Natural killer cell (primary cell): ENCODE data around the gene CLEC16A. TPM values are rescaled to one million over a fixed set of nuclear protein-coding genes. Genes with fewer than 3 reads are reported as not detected.
A peak's percentile ranks its signal among the peaks of the same experiment; 100 is the strongest.

Experiments
- ATAC-seq, 3 donors: fragments of 150-1000 bp in 2 of 3; fragments of 200-7000 bp in 1 of 3; cut with Tn5 transposase; 1 replicate in 1 of 3; 2 replicates in 2 of 3; pipeline ENCODE4 v1.10.0; 2021; ENCODE audit warnings: mild to moderate bottlenecking in 2 of 3, moderate library complexity in 2 of 3
- DNase-seq, 2 donors: peaks; one replicate each; pipeline versions ENCODE4 v3.0.0 to v3.0.0-alpha.2; 2013 to 2021; ENCODE audit warnings: mixed read lengths in 1 of 2
- H3K27ac ChIP-seq: one replicate; pipeline ENCODE4 v1.5.1; 2013; ENCODE audit warnings: mild to moderate bottlenecking, low read length
- H3K27me3 ChIP-seq: one replicate; pipeline ENCODE4 v1.6.1; 2013; ENCODE audit warnings: low read length; ENCODE audit not compliant: control insufficient read depth, insufficient read depth
- H3K36me3 ChIP-seq: one replicate; pipeline ENCODE4 v1.6.1; 2013; ENCODE audit warnings: low read length; ENCODE audit not compliant: control insufficient read depth, insufficient read depth
- H3K4me1 ChIP-seq: one replicate; pipeline ENCODE4 v1.6.1; 2013; ENCODE audit warnings: low read length; ENCODE audit not compliant: control insufficient read depth, insufficient read depth
- H3K4me3 ChIP-seq: one replicate; pipeline ENCODE4 v1.5.1; 2013; ENCODE audit warnings: low read length
- H3K9me3 ChIP-seq: one replicate; pipeline ENCODE4 v1.6.1; 2013; ENCODE audit warnings: low read length; ENCODE audit not compliant: control insufficient read depth, insufficient read depth
- H3K27ac Mint-ChIP-seq, 2 donors: one replicate each; pipeline ENCODE4 v1.8.0; 2022; ENCODE audit warnings: mild to moderate bottlenecking in 2 of 2, mixed read lengths in 2 of 2, moderate library complexity in 1 of 2
- H3K27me3 Mint-ChIP-seq, 2 donors: one replicate each; pipeline ENCODE4 v1.8.0; 2022; ENCODE audit warnings: low read depth in 2 of 2, mixed read lengths in 2 of 2
- H3K36me3 Mint-ChIP-seq: one replicate; pipeline ENCODE4 v1.8.0; 2022; ENCODE audit warnings: mixed read lengths
- H3K4me1 Mint-ChIP-seq, 2 donors: one replicate each; pipeline ENCODE4 v1.8.0; 2022; ENCODE audit warnings: mixed read lengths in 2 of 2
- H3K4me3 Mint-ChIP-seq: one replicate; pipeline ENCODE4 v1.8.0; 2022; ENCODE audit warnings: mild to moderate bottlenecking, moderate library complexity, mixed read lengths
- H3K9me3 Mint-ChIP-seq, 2 donors: one replicate each; pipeline ENCODE4 v1.8.0; 2022; ENCODE audit warnings: mixed read lengths in 2 of 2
- WGBS: methylation state at CpG from one replicate; pipeline ENCODE4 v1.1.7; 2013; ENCODE audit warnings: missing lambda C conversion rate; ENCODE audit not compliant: insufficient coverage; 5-methylcytosine and 5-hydroxymethylcytosine counted together
- intact Hi-C: fragments of 100-400 bp; cut with micrococcal nuclease; formaldehyde crosslinking; loops from one replicate; pipeline ENCODE4 v1.14.2; 2022
- total RNA-seq, 4 donors: library from RNA; stranded (reverse); fragments of 120-200 nt in 1 of 4; gene quantifications; one replicate each; pipeline versions ENCODE4 v1.2.3 to v1.2.4, GENCODE V29; 2013 to 2022
- TF ChIP-seq, protein P1 (sequence below): fragments of 200-600 bp; IDR thresholded peaks from one replicate; pipeline ENCODE4 v1.8.0; 2022; ENCODE audit warnings: antibody characterized with exemption

The CLEC16A gene
- total RNA-seq, 3 donors from 2014 or later (not counting 1 experiment from before 2014, with no cell fraction given) = 35.9 to 50.5 (median 37.4) TPM

DNA sequence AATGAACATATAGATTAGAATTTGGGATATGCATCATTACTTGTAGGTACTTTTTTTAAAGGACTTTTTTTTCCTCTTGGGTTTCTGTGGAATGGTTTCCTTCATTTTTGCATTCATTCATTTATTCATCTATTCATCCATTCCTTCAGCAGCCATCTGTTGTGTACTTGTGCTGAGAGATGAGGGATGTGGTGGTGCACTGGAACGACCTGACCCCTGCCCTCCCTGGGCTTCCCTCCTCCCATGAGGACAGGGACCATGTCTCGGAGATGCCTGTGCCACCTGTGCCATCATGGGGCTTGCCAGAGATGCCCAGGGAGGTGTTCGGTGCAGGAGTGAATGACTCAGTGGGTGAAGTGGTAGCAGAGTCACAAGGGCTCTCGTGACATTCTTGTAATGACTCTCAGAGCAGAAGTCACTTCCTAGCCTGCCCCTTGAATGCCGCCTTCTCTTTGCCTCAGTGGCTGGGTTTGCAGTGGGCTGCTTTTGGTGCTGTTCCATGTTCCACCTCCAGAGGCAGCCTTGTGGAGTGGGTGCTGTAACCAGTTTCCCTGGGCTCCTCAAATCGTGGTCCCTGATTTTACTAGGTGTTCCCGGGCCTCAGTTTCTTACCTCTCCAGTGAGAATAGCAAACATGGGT lies 43.9 kb downstream of the CLEC16A start:
- intact Hi-C loops = no loop called here
- H3K9me3 Mint-ChIP-seq = no peaks in the 10 kb centered on the region
- no peak overlapping the region for H3K27ac ChIP-seq
- no peaks in the 10 kb centered on the region for H3K36me3 Mint-ChIP-seq
- peaks cover 11 to 27% of the 10 kb centered on the region in 2 donors for H3K4me1 Mint-ChIP-seq
- H3K4me1 ChIP-seq = peaks cover 10% of the 10 kb centered on the region
- peak in 1 of 3 donors; percentile 28 for ATAC-seq
- H3K9me3 ChIP-seq = no peaks in the 10 kb centered on the region
- peak in 1 of 2 donors; percentile 45 for DNase-seq
- peak overlapping the region in 1 of 2 donors; percentile 21 for H3K27ac Mint-ChIP-seq
- H3K27me3 ChIP-seq = no peaks in the 10 kb centered on the region
- TF ChIP-seq, protein P1, sequence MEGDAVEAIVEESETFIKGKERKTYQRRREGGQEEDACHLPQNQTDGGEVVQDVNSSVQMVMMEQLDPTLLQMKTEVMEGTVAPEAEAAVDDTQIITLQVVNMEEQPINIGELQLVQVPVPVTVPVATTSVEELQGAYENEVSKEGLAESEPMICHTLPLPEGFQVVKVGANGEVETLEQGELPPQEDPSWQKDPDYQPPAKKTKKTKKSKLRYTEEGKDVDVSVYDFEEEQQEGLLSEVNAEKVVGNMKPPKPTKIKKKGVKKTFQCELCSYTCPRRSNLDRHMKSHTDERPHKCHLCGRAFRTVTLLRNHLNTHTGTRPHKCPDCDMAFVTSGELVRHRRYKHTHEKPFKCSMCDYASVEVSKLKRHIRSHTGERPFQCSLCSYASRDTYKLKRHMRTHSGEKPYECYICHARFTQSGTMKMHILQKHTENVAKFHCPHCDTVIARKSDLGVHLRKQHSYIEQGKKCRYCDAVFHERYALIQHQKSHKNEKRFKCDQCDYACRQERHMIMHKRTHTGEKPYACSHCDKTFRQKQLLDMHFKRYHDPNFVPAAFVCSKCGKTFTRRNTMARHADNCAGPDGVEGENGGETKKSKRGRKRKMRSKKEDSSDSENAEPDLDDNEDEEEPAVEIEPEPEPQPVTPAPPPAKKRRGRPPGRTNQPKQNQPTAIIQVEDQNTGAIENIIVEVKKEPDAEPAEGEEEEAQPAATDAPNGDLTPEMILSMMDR = no peak
- H3K4me3 Mint-ChIP-seq = no peak overlapping the region
- H3K4me3 ChIP-seq = no peak overlapping the region
- no peaks in the 10 kb centered on the region for H3K27me3 Mint-ChIP-seq
- peaks cover 14% of the 10 kb centered on the region for H3K36me3 ChIP-seq
- 64% methylated on average over 7 of the region's 7 CpGs for WGBS

DNA sequence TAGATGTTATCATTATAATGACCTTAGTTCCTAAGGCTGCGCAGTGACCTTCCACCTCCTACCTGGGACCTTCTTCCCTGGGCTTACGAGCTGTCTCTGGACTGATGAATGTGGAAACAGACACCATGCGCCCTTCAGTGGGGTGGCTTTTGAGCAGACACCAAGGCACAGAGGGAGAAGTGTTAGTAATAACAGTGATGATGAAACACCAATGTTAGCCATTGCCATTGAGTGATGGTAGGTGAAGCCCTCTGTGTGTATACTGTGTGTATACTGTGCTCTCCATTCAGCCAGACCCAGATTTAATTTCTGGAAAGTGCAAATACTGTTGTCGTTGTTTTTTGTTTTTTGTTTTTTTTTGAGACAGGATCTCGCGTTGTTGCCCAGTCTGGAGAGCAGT lies 44.5 kb downstream of the CLEC16A start:
- no peak overlapping the region for H3K4me3 ChIP-seq
- intact Hi-C loops = no loop called here
- no peak for DNase-seq
- no peaks in the 10 kb centered on the region for H3K9me3 ChIP-seq
- ATAC-seq = no peak
- Mint-ChIP-seq H3K4me1 (peaks cover 11 to 27% of the 10 kb centered on the region in 2 donors), H3K4me3 (no peak overlapping the region), H3K27ac (no peak overlapping the region), H3K27me3 (no peaks in the 10 kb centered on the region), H3K36me3 (no peaks in the 10 kb centered on the region), H3K9me3 (no peaks in the 10 kb centered on the region)
- H3K27ac ChIP-seq = no peak overlapping the region
- 95% methylated on average over 6 of the region's 6 CpGs for WGBS
- peaks cover 10% of the 10 kb centered on the region for H3K4me1 ChIP-seq
- no peaks in the 10 kb centered on the region for H3K27me3 ChIP-seq
- TF ChIP-seq, protein P1 = no peak
- H3K36me3 ChIP-seq = peaks cover 13% of the 10 kb centered on the region

DNA sequence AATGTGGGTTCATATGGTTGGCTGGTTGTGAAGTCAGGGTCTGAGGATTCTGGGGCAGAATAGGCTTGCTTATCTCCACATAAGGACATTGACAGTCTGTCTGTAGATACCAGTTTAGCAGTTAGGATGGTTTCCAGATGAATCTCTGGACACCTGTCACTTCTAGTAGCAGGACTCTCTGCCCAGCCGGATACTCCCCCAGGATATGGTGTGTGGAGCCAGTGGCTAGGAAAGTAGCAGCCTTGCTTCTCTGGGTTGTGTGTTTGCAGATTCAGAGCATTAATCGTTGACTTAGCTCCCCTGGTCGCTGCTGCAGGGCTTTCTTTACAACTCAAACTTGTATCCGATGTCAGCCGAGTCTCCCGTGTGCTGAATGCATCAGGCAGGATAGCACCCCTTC lies 45.2 kb downstream of the CLEC16A start:
- TF ChIP-seq, protein P1 = no peak
- 97% methylated on average over 6 of the region's 6 CpGs for WGBS
- Mint-ChIP-seq H3K4me1 (peaks cover 13 to 27% of the 10 kb centered on the region in 2 donors), H3K36me3 (no peaks in the 10 kb centered on the region), H3K9me3 (no peaks in the 10 kb centered on the region), H3K27me3 (no peaks in the 10 kb centered on the region), H3K27ac (no peak overlapping the region), H3K4me3 (no peak overlapping the region)
- Histone ChIP-seq H3K36me3 (peaks cover 18% of the 10 kb centered on the region), H3K4me1 (peaks cover 10% of the 10 kb centered on the region), H3K27me3 (no peaks in the 10 kb centered on the region), H3K27ac (no peak overlapping the region), H3K4me3 (no peak overlapping the region), H3K9me3 (no peaks in the 10 kb centered on the region)
- DNase-seq = no peak
- ATAC-seq = no peak
- intact Hi-C loops = no loop called here

DNA sequence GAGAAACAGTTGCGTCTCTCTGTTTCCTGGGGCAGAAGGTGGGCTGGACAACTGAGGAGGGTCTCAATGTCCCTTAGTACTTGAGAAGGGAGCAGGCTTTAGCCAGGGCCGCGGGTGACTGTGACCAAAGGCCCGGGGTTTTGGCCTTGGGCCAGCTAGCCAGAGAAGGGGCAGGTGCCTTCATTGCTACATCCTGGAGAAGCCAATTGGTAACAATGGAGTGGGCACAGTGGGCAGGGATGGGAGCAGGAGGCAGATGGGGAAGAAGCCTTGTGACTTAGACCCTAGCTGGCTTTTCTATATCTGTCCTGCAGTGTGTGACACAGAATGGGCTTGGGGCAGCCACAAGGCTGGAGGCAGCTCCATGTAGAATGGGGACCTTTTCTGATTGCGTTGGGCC lies 46.0 kb downstream of the CLEC16A start:
- TF ChIP-seq, protein P1 = no peak
- no peak overlapping the region for H3K27ac Mint-ChIP-seq
- Histone ChIP-seq H3K36me3 (peaks cover 18% of the 10 kb centered on the region), H3K27ac (no peak overlapping the region), H3K4me1 (peaks cover 10% of the 10 kb centered on the region), H3K27me3 (no peaks in the 10 kb centered on the region), H3K4me3 (no peak overlapping the region), H3K9me3 (no peaks in the 10 kb centered on the region)
- intact Hi-C loops = no loop called here
- no peaks in the 10 kb centered on the region for H3K9me3 Mint-ChIP-seq
- H3K27me3 Mint-ChIP-seq = no peaks in the 10 kb centered on the region
- no peak for ATAC-seq
- WGBS = 97% methylated on average over 5 of the region's 5 CpGs
- peaks cover 16 to 27% of the 10 kb centered on the region in 2 donors for H3K4me1 Mint-ChIP-seq
- DNase-seq = no peak
- H3K36me3 Mint-ChIP-seq = no peaks in the 10 kb centered on the region
- no peak overlapping the region for H3K4me3 Mint-ChIP-seq
